ENCODE data around the gene MAGIX. TPM values are rescaled to one million over a fixed set of nuclear protein-coding genes. Genes with fewer than 3 reads are reported as not detected.

The MAGIX gene
- polyA plus RNA-seq, 5 donors, result 1.5 to 4.0 (median 2.1) TPM

DNA sequence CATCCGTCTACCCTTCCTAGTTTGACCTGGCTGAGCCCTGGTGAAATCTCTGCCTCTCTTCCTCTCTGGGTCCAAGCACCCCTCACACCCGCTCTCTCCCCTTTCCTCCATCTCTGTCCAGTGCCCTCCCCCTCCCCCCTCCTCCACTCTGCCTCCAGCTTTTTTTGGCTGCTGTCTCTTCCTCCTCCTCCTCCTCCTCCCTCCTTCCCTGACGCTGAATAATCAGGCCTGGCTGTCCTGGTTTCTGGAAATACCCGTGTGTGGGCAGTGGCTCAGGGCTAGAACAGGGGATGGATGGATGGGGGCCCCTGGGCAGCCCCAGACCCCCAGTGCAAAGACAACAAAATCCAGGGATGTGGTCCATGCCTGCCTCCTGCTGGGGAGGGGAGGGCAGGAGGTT lies 42.2 kb downstream of the MAGIX start:
- DNase-seq, result no peak

- DNase-seq, result no peak
These were observed 42.9 kb downstream of the MAGIX start for GRCh38 chrX:49205443-49205842.

DNA sequence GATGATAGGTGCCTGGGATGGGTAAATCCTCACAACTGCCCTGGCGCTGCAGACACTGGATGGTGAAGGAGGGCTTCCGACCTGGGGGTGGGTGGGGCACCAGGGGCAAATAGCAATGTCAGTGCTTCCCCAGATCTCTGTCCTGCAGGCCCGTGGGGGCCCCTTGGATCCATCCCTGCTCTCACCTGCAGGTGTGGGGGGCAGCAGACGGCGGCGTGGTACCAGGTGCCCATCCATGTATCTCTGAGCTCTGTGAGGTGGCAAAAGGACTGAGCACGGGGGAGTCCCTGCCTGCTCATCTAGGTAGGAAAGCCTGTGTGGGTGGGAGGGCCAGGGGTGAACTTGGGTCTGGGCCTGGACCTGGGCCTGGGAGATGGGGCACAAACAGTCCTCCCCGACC lies 44.0 kb downstream of the MAGIX start:
- DNase-seq, result no peak

- no peak for DNase-seq
These were observed 45.8 kb downstream of the MAGIX start for GRCh38 chrX:49208399-49208798.

GRCh38 chrX:49209434-49210251 lies 47.1 kb downstream of the MAGIX start:
- no peak for DNase-seq

DNA sequence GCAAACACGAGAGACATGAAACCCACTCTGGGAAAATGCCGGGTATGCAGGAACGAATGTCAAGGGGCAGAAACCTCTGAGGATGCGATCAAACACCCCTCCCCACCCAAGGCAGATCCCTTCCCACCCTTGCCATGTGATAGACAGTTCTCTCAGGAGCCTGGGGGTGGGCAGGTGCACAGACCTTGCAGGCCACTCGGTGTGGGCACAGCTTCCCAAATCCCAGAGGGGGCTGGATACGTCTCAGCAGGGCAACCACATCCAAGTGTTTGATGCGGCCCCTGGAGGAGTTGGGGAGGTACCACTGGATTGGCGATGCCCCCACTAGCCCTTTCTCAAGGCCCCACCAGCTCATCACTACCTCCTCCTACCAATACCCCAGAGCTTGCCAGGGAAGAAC lies 47.8 kb downstream of the MAGIX start:
- DNase-seq, result no peak

- DNase-seq, result no peak
These were observed 48.5 kb downstream of the MAGIX start for GRCh38 chrX:49211074-49211473.

GRCh38 chrX:49212209-49212608 lies 49.7 kb downstream of the MAGIX start:
- DNase-seq, result no peak

DNA sequence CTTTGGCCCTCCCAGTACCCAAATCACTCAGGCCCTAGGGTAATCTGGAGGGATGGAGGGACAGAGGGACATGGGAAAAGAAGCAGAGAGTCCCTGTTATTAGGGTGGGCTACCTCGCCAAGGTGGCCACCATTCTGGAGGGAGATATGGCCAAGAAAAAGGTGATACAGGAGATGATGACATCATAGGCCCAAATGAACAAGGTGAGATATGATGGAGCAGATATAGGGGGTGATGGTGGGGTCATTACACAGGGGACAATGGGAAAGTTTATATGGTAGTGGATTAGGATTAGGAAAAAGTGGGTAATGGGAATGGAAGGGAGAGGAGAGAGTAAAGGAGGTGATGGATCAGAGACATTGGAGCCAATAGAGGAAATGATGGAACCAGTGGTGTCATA lies 50.3 kb downstream of the MAGIX start:
- DNase-seq, result no peak

GRCh38 chrX:49214416-49214815 lies 51.9 kb downstream of the MAGIX start:
- DNase-seq, result no peak

DNA sequence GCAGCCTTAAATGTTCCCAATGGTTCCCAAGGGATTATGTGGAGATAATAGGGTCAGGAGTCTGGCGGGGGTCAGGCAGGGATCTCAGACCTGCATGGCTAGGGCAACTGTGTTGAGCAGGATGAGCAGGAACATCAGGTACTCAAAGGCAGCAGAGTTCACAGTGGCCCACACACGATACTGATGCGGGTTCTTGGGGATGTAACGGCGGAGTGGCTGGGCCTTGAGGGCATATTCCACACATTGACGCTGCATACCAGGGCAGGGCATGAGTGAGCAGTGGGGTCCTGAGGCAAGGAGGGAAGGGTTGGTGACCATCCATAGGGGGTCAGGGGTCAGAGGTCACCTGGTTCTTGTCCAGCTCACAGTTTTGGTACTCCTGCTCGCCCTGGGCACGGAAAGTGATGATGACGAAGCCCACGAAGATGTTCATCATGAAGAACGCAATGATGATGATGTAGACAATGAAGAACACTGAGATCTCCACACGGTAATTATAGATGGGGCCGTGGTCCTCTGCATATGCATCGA lies 52.5 kb downstream of the MAGIX start:
- DNase-seq, result no peak

Other genes starting within 250 kb of the MAGIX start
- 1 to 10 TPM; 5.4 to 8.4 (median 6.7) TPM for gene PIM2, start 243.7 kb upstream of the MAGIX start, polyA plus RNA-seq (ENCODE audit: insufficient read depth in 1 of 5, insufficient read length in 5 of 5, low replicate concordance in 1 of 5)
- 10 to 100 TPM; 46.3 to 59.4 (median 55.7) TPM for gene OTUD5, start 205.2 kb upstream of the MAGIX start, polyA plus RNA-seq (ENCODE audit: insufficient read depth in 1 of 5, insufficient read length in 5 of 5, low replicate concordance in 1 of 5)
- gene KCND1, start 190.9 kb upstream of the MAGIX start, polyA plus RNA-seq (ENCODE audit: insufficient read depth in 1 of 5, insufficient read length in 5 of 5, low replicate concordance in 1 of 5), result 1 to 10 TPM; 3.5 to 4.3 (median 4.0) TPM
- 10 to 100 TPM; 49.1 to 64.6 (median 56.9) TPM for gene GRIPAP1, start 160.5 kb upstream of the MAGIX start, polyA plus RNA-seq (ENCODE audit: insufficient read depth in 1 of 5, insufficient read length in 5 of 5, low replicate concordance in 1 of 5)
- 10 to 100 TPM; 33.3 to 46.8 (median 42.2) TPM for gene TFE3, start 119.4 kb upstream of the MAGIX start, polyA plus RNA-seq (ENCODE audit: insufficient read depth in 1 of 5, insufficient read length in 5 of 5, low replicate concordance in 1 of 5)
- gene CCDC120, start 103.8 kb upstream of the MAGIX start, polyA plus RNA-seq (ENCODE audit: insufficient read depth in 1 of 5, insufficient read length in 5 of 5, low replicate concordance in 1 of 5), result 10 to 100 TPM; 11.4 to 19.0 (median 16.9) TPM
- gene PRAF2, start 88.8 kb upstream of the MAGIX start, polyA plus RNA-seq (ENCODE audit: insufficient read depth in 1 of 5, insufficient read length in 5 of 5, low replicate concordance in 1 of 5), result 10 to 100 TPM; 28.8 to 40.9 (median 35.7) TPM
- 10 to 100 TPM; 40.9 to 61.7 (median 48.2) TPM for gene WDR45, start 82.9 kb upstream of the MAGIX start, polyA plus RNA-seq (ENCODE audit: insufficient read depth in 1 of 5, insufficient read length in 5 of 5, low replicate concordance in 1 of 5)
- 10 to 100 TPM; 20.5 to 26.9 (median 21.1) TPM for gene GPKOW, start 39.0 kb upstream of the MAGIX start, polyA plus RNA-seq (ENCODE audit: insufficient read depth in 1 of 5, insufficient read length in 5 of 5, low replicate concordance in 1 of 5)
- 10 to 100 TPM; 41.4 to 63.7 (median 55.9) TPM for gene PLP2, start 9.1 kb downstream of the MAGIX start, polyA plus RNA-seq (ENCODE audit: insufficient read depth in 1 of 5, insufficient read length in 5 of 5, low replicate concordance in 1 of 5)
- gene PRICKLE3, start 23.6 kb downstream of the MAGIX start, polyA plus RNA-seq (ENCODE audit: insufficient read depth in 1 of 5, insufficient read length in 5 of 5, low replicate concordance in 1 of 5), result 1 to 10 TPM; 4.2 to 7.3 (median 6.4) TPM
- gene SYP, start 37.4 kb downstream of the MAGIX start, polyA plus RNA-seq (ENCODE audit: insufficient read depth in 1 of 5, insufficient read length in 5 of 5, low replicate concordance in 1 of 5), result 1 to 10 TPM; 2.8 to 3.5 (median 3.1) TPM
- gene CACNA1F, start 70.6 kb downstream of the MAGIX start, polyA plus RNA-seq (ENCODE audit: insufficient read depth in 1 of 5, insufficient read length in 5 of 5, low replicate concordance in 1 of 5), result under 1 TPM; 0.09 to 0.66 (median 0.45) TPM
- 10 to 100 TPM; 11.4 to 19.4 (median 14.0) TPM for gene CCDC22, start 72.7 kb downstream of the MAGIX start, polyA plus RNA-seq (ENCODE audit: insufficient read depth in 1 of 5, insufficient read length in 5 of 5, low replicate concordance in 1 of 5)
- under 1 TPM; 0.32 to 0.73 (median 0.69) TPM for gene FOXP3, start 102.0 kb downstream of the MAGIX start, polyA plus RNA-seq (ENCODE audit: insufficient read depth in 1 of 5, insufficient read length in 5 of 5, low replicate concordance in 1 of 5)
- gene PPP1R3F, start 107.0 kb downstream of the MAGIX start, polyA plus RNA-seq (ENCODE audit: insufficient read depth in 1 of 5, insufficient read length in 5 of 5, low replicate concordance in 1 of 5), result 1 to 10 TPM; 4.8 to 8.1 (median 5.8) TPM
- under 1 TPM in 2 of 5 donors, not detected in 3; 0.22 to 0.40 TPM for gene GAGE10, start 140.9 kb downstream of the MAGIX start, polyA plus RNA-seq (ENCODE audit: insufficient read depth in 1 of 5, insufficient read length in 5 of 5, low replicate concordance in 1 of 5)
- not detected for gene GAGE12J, start 159.3 kb downstream of the MAGIX start, polyA plus RNA-seq (ENCODE audit: insufficient read depth in 1 of 5, insufficient read length in 5 of 5, low replicate concordance in 1 of 5)
- gene GAGE13, start 168.8 kb downstream of the MAGIX start, polyA plus RNA-seq (ENCODE audit: insufficient read depth in 1 of 5, insufficient read length in 5 of 5, low replicate concordance in 1 of 5), result not detected